Hematopoietic multipotent progenitor cell treated with erythropoietin and hydrocortisone succinate and interleukin-3 and kit ligand, for 17 days (in vitro differentiated cells): ENCODE measurements around the gene KBTBD12.

Experiments used
- DNase-seq: peaks from one replicate; pipeline ENCODE4 v3.0.0-alpha.2; 2015; ENCODE audit warnings: low spot score

Gene KBTBD12

DNA sequence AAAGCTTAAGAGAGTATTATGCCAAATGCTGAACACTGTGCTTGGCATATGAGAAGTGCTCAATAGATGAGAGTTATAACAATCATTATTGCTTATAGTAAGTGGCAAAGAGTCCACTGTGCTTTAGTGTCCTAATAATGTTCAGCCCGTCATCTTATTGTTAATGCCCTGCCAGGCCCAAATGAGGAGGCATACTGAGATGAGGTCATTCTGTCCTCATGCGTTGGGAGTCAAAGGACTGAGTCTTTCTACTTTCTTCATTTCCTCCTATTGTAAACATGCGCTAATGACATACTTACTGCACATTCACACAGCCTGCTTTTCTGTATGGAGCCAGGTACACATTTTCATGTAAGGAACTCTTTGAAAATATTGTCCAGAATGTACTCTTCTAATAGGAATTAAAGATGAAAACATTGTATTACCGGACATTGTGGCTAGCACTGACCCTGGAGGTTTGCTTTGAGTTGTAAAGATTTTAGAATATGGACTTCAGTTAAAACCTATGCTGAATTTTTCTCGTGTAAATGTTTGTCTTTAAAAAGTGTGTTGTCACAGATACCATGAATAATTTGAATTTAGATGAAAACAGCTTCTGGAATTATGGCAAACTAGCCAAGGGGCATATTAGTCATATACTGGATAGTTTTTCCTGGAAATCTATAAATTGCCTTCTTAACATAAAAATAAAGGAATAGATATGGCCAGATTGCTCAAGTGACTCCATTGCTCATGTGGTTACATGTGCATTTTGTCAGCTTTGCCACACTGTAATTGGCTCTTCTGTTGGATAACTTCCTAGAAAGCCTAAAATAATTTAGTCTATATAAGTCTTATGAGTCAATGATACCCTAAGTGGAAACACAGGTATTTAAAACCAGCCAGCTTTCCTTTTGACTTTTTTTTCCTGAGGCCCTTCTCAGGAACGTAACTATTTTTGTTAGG, 38.3 kb downstream of the KBTBD12 start:
- no peak for DNase-seq

DNA sequence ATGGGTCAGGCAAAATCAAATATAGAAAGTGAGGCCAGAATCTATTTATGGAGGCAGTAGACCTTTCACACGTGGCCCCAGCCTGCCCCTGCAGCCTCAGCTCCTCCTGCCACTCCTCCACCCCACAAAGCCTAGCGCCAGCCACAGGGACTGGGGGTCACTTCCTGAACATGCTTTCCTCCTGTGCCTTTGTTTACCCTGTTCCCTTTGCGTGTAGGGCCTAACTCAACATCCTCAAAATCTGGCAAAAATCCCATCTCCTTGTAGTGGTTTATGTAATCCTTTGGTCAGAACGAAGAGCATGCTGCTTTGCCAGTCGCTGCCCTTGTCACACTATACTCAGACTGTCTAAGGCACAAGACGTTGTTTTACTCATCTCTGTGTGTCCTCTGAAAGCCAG, 39.6 kb downstream of the KBTBD12 start:
- no peak for DNase-seq

- DNase-seq = peak; percentile 11
These were observed 40.7 kb downstream of the KBTBD12 start for GRCh38 chr3:127955728-127956127.

- no peak for DNase-seq
These were observed 44.0 kb downstream of the KBTBD12 start for GRCh38 chr3:127959041-127959440.

DNA sequence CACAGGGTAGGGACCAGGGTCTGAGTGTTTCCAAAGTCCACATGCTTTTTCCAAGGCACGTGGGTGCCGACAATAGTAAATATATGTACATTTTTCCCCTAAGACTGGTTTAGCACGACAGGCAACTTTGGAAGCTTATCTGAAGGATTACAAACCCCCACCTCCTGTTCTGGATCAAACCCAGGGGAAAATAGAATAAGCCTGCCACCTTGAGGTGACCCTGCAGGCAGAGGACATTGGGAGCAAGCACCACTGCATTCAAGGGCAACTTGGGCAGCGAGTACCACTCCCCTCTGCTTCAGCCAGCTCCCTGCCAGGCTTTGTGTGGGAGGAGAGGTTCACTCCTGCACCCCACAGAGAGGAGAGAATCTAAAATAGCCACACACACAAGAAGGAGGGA, 44.8 kb downstream of the KBTBD12 start:
- DNase-seq = no peak

DNA sequence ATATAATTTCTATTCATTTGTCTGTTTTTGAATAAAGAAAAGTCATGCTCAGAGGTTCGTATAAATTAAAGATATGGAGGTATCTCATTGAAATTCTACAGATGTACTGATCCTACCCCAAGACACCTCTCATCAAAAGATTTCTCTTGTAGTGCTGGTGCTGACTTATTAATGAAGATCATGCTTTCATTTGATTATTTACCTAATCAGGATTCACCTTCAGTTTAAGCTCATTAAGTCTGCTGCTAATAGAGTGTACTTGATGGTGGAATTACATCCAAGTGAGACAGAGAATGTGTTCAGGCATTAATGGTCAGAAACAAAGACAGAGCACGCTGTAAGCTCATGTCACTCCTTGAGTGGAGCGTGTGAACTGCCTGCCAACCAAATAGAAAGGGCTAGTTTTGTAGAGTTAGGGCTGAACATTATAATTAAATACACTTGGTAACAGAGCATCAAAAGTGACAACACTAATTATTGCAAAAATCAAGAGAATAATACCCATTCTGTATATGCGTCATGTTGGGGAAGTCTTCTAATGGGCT, 45.5 kb downstream of the KBTBD12 start:
- no peak for DNase-seq

- DNase-seq = no peak
These were observed 46.1 kb downstream of the KBTBD12 start for GRCh38 chr3:127961124-127961523.

DNA sequence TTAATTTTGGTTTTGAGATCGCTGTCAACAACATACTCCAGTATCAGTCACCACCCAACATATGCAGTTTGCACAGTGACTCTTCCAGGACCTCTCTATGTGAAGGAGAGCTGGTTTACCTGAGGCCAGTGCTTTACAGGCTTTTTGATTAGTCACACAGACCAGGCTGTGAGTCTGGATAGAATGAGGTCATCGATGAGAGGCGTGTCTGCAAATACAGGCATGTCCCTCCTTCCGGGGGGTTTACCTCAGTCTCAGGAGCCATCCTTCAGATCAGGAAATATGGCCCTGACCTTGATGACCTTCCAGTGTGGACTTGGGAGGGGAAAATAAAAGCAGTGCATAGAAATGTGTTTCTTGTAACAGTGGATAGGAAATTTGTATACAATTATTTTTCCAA, 46.9 kb downstream of the KBTBD12 start:
- DNase-seq = no peak

DNA sequence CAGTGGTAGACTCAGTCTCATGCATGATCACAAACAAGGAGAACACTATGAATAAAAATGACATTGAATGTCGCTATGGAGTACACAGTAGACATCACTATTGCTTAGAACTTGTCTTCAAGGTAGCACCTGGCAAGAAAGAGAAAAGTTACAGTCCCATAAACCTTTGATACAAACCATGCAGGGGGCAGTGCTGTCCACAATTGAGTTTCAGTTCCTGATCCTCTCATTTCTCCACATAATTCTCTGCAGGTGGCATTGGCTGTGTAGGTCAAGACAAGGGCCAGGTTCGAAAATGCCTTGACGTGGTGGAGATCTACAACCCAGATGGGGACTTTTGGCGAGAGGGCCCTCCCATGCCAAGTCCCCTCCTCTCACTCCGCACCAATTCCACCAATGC, 47.9 kb downstream of the KBTBD12 start:
- no peak for DNase-seq

GRCh38 chr3:127964053-127964452, 49.0 kb downstream of the KBTBD12 start:
- no peak for DNase-seq

- no peak for DNase-seq
These were observed 49.8 kb downstream of the KBTBD12 start for GRCh38 chr3:127964816-127965215.

- no peak for DNase-seq
These were observed 52.3 kb downstream of the KBTBD12 start for GRCh38 chr3:127967316-127967715.

DNA sequence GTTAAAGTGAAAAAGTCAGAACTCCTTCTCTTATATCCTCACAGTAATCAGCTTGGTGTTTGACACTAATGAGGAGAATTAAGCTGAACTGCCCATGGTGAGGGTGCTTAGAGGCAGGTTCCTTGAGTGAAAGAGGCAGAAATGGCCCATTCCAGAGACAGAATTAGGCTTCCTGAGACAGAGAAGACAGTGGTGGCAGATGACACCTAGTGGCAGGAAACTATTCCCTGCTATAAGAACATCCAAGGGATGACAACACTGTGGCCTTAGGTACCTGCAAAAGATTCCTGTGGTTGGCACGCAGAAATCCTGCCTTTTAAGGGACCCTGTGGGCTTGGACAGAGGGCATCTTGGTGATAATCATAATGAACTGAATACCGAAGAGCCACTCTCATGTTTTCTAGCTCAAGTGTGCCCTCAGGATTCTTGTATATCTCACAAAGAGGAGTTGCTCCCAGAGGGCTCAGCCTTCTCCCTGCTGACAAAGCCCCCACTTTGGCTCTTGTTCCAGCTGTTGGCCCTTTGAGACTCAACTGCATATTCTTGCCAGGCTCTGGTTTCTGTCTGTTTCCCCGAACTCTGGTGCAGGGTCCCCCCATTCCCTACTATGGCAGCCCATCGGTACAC, 56.0 kb downstream of the KBTBD12 start:
- peak; percentile 46 for DNase-seq

- DNase-seq = no peak
These were observed 59.2 kb downstream of the KBTBD12 start for GRCh38 chr3:127974226-127974625.

DNA sequence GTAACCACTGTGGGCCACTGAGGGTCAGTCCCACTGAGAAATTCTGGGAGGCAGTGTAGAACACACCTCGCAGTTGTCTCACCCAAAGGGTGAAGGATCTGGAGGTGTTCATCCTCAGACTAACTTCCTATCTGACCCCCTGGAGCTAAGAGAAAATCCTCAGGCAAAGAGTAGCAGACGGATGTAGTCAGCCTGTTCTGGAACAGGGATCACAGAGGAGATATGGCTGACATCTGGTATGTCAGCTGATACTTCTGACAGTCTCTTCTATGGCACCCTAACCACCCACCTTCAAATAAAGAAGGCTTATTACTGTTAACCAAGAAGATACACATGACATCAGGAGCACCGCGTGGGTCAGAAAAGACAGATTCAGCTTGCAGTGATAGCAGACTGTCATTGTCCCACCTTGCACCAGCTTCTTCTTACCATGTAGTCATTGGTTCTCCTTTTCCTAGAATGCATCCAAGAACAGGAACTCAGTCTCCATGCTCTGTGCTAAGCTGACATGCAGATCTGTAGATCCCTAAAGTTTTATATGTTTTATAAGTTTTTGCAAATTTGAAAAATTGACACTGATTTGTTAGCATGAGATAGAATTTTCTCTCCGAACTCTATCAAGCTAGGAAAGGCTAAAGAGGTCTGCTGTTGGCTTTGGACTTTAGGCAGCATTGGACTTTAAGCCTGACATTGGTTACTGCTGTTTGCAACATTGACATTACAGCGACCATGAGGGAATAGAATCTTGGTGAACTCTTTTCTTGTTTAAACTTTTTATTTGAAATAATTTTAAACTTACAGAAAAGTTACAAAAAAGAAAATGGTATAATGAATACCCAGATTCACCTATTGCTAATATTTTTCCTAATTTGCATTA, 60.4 kb downstream of the KBTBD12 start:
- no peak for DNase-seq

GRCh38 chr3:127978636-127979035, 63.6 kb downstream of the KBTBD12 start:
- no peak for DNase-seq

DNA sequence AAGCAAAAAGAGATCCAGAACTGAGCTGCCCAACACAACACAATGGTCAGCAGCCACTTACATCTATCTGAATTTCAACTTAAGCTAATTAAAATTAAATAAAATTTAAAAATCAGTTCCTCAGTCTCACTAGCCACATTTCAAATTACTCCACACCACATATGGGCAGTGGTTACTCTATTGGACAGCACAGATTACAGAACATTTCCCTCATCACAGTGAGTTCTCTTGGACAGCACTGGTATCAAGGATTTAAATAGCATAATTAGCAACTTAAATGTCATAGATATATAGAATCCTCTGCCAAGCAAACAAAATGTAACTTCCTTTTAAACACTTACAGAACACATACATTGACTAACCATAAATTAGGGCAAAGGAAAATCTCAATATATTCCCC, 64.4 kb downstream of the KBTBD12 start:
- DNase-seq = no peak

DNA sequence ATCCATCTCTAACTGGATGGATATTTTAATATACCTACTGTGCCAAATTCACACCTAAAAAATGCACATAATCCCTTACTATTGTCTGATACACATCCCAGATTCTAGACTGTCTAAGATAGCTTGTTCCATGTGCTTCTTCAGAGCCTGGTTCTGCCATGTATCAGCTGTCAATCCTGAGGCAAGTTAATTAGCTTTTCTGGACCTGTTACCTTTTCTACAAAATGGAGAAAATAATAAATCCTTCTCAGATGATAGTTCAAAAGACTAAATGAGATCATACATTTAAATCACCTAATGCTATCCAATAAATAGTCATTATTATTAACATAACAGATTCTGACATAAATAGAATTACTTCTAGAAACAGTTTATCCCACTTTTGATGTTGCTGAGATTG, 66.1 kb downstream of the KBTBD12 start:
- DNase-seq = no peak

DNA sequence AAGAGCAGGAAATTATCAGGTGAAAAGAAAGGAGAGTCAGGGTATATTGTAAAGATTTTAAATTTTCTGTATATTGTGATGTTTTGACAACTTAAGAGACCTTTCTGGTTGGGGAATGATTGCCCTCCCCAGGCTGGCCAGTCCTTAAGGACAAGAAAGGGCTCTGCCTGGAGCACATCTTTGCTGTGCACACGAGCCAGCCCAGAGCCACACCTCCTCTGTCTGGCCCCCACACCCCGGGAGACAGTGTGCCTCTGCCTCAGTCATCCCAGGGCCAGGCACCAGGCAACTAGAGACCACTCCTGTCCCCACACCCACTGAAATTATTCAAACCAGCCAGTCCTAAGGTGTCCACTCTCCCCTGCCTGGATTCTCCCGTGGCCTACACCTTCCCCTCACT, 67.1 kb downstream of the KBTBD12 start:
- no peak for DNase-seq

DNA sequence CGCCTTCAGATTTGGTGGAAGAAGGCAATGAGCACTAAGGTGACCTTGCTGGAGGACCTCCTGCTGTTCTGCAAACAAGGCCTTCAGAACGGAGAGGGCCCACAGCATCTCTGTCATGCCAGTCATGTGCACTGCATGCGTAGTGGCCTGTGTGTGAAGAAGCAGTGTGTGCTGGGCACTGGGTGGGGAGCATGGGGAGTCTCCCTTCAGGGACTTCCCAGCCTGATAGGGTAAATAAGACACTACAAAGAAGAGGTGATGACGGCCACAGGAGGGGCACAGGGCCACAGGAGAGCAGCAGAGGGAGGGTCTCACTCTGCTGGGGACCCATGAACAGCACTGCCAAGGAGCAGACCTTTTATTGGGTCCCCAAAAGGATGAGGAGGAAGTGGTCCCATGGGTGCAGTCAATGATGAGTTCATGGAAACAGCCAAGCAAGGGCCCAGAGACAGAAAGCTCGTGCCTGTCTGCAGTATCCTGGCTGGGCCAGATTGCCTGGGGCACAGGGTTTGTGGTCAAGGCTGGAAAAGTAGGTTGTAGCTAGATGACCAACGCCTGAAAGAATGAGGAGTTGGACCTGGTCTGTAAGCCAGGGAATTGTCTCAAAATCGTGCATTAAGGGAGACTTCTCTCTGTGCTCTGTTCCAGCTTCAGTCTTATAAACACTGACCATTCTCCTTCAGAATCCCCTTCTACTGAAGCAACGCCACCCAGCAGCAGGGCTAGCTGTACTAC, 69.4 kb downstream of the KBTBD12 start:
- DNase-seq = no peak

DNA sequence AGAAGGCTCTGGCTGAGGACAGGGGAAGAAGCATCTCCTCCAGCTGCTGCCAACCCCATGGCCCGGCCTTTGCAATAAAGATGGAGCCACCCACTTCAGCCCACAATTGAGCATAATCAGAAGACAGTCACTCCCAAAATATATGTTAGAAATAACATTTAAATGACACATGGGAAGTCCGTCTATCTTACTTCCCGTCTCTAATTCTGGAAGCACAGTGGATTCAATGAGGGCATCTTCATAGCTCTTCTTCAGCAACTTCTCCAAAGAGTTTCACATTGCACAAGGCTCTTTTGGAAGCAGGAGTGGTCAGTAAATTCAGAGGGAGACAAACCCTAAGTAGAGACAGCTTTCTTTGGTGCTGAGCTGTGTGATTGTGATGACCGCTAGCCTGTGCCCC, 70.2 kb downstream of the KBTBD12 start:
- no peak for DNase-seq
